Ramos (cell line): ENCODE results near the gene PTGFRN.
"Not testable (repeated sequence)": the region's sequence is repeated elsewhere in the genome, so short reads cannot be mapped to it uniquely, and the experiment has no call there.

ENCODE experiments used
- in situ Hi-C: fragments of 300-500 bp; cut with MboI; formaldehyde crosslinking; loops from one replicate; pipeline ENCODE4 v1.14.3; 2022; ENCODE audit warnings: low sequenced_read_pairs; ENCODE audit not compliant: unreplicated experiment

The PTGFRN gene

DNA sequence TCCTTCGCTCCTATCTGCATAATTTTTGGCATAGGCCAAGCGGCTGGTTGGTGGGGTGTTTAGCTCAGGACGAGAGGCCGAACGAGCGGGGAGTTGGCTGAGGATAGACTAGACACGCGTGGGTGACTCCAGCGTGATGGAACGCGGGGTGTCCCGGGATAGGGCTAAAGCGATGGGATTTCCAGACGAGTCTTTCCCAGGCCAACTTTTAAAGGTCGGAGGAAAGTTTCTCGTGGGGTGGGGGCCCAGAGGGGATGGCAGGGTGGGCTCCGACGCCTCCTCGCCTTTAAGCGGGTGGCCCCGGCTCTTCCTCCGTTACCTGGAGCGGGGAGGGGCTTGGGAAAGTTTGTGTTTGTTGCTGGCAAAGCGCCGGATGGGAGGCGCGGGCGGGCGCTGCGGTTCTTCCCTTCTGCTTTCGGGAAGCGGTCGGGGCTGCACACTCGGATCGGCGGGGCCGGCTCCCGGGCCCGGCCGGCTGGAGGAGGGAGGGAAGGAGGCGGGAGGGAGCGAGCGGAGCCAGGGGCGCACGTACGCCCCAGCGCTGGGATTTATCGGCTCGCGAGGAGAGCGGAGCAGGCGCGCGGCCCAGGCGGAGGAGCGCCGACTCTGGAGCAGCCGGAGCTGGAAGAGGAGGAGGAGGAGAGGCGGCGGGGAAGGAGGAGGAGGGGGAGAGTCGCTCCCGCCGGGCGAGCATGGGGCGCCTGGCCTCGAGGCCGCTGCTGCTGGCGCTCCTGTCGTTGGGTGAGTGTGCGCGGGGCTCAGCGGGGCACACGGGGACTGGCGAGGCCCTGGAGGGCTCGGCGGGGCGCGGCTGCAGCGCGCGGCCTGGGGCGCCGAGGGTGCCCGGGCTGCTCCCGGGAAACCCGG is at the start of gene PTGFRN:
TSS of gene PTGFRN (plus strand) at position 405 of the 867 bp plus-strand sequence. CDS start at position 693, 288 bp downstream.
- in situ Hi-C loops: no loop called here

DNA sequence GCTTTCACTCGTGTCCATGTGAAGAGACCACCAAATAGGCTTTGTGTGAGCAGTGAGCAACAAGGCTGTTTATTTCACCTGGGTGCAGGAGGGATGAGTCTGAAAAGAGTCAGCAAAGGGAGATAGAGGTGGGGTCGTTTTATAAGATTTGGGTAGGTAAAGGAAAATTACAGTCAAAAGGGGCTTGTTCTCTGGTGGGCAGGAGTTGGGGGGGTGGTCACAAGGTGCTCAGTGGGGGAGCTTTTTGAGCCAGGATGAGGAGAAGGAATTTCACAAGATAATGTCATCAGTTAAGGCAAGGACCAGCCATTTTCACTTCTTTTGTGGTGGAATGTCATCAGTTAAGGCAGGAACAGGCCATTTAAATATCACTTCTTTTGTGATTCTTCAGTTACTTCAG is 49.5 kb upstream of the PTGFRN start:
- in situ Hi-C loops: not testable (repeated sequence)

DNA sequence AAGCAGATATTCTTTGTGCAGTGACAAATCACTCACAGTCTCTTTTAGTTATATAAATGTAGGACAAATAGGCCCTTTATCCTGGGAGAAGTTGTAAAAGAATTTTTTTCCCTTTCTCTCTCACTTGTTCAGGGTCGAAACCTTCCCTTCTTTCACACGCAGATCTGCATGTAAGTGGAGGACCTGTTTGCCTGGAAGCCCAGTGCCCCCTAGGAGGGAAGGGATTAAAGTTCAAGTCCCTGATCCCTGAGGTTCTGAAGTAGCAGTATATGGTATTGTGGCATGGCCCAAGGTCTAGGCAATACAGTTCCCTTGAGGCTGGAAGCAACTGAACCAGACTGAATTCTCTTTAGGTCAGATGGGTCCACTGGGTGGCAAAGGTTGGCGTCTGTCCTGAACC is 48.6 kb upstream of the PTGFRN start:
- in situ Hi-C loops: no loop called here

DNA sequence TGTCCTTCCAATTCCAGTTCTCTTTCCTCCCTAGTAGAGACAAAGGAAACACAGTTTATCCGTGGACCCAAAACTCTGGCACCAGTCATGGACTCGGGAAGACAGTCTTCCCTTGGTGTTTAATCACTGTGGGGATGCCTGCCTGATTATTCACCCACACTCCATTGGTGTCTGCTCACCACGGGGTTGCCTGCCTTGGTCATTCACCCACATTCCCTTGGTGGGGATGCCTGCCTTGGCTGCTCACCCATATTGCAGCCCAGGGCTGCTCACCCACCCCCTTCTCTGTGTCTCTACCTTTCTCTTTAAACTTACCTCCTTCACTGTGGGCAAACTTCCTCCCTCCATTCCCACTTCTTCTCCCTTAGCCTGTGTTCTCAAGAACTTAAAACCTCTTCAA is 46.7 kb upstream of the PTGFRN start:
- in situ Hi-C loops: not testable (repeated sequence)

DNA sequence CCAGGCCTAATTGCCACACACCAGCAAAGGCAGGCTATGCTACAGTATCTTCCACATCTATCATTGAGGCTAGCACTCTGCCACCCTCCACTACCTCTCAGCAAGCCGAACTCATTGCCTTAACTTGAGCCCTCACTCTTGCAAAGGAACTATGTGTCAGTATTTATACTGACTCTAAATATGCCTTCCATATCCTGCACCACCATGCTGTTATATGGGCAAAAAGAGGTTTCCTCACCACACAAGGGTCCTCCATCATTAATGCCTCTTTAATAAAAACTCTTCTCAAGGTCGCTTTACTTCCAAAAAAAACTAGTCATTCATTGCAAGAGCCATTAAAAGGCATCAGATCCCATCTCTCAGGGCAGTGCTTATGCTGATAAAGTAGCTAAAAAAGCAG is 43.2 kb upstream of the PTGFRN start:
- in situ Hi-C loops: not testable (repeated sequence)

DNA sequence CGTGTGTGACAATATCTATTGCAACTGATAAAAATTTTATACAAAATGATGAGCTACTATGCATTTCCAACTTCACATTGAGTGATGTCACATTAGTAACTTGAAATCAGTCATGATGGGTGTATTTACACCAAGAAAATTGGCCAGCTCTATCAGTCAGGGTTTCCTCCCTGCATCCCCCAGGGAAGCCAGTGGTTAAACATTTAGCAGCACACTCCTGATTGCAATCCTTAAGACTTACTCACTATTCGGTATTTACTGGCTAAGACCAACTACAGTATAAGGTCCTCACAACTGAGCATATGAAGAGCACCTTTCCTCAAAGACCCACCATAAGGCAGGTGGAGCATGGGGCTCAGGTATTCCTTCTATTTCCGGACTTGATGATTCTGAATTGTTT is 41.3 kb upstream of the PTGFRN start:
- in situ Hi-C loops: no loop called here

DNA sequence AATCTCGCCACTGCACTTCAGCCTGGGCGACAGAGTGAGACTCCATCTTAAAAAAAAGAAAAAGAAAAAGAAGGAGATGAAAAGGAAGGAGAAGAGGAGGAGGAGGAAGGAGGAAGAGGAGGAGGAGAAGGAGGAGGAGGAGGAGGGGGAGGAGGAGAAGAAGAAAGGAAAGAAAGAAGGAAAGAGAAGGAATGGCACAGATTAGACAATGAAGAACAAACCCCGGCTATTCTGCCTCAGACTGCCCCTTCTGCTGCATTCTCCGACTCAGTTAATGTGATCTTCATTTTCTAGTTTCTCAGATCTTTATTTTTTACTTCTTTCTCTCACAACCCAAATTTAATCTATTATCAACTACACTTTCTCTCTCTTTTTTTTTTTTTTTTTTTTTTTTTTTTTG is 40.1 kb upstream of the PTGFRN start:
- in situ Hi-C loops: no loop called here

DNA sequence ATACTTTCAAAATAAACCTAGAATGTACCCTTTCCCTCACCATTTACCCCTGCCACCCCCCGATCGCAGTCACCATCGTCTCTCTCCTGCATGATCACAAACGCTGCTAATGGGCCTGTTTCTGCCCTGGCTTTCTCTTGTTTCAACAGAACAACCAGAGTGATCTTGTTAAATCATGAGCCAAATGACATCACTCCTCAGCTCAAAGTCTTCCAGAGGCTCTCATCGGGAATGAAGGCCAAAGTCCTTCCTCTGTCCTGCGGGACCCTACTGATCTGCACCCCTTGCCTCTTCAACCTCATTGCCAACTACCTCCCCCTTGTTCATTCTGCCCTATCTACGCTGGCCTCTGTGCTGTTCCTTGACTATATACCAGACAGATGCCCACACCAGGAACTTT is 39.4 kb upstream of the PTGFRN start:
- in situ Hi-C loops: no loop called here

DNA sequence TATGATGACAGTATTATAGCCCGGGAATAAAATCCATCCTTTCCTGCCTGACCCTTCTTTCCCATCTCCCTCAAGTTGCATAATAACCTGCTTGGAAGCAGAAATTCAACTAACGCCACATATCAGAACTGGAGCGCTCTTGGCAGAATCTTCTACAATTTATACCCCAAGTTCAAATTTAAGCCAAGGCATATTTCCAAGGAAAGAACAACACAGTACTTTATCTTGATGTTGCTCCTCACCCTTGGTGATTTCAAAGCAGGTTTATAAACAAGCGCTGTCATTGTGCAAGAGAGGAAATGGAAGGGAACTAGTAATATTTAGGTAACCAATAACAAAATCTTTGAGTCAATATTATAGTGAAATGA is 38.0 kb upstream of the PTGFRN start:
- in situ Hi-C loops: no loop called here

DNA sequence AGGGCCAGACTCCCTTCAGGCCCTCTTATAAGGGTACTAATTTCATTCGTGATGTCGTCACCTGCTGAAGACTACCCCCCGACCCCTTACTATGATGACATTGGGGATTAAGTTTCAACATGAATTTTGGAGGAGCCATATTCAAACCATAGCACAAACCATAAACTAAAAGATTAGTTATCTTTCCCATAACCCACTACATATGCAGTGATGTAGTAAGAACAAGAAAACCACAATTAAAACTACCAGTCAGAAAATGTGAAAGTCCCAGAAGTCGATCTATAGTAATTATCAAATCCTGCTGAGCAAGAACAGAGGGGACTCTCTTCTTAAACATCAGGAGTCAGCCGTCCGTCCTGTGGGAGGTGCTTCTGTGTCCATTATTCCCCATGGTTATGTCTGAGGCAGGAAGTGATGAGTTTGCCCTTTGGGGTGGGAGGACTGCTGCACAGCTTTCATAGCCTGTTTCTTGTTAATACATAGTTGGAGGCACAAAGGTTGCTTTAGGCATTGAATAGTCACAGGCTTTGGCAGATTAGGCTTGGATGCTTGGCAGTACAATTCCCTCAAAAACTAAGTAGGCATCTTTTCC is 35.9 kb upstream of the PTGFRN start:
- in situ Hi-C loops: no loop called here

DNA sequence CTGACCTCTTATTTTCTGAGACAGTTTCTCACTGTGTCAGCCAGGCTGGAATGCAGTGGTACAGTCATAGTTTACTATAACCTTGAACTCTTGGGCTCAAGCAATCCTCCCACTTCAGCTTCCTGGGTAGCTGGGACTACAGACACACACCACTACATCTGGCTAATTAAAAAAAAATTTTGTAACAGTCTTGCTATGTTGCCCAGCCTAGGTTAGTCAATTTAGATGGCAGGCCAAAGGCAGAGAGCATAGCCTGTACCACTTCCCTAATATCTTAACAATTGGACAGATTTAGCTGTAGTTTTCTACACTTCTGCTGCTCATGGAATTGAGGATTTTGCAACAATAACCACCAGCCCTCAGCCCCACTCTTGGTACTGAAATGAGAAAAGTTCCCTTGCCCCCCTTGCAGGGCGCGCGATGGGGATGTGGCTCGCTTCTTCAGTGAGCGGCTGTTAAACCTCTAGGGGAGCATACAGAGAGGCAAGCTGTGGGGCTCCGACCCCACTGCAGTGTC is 34.9 kb upstream of the PTGFRN start:
- in situ Hi-C loops: no loop called here

DNA sequence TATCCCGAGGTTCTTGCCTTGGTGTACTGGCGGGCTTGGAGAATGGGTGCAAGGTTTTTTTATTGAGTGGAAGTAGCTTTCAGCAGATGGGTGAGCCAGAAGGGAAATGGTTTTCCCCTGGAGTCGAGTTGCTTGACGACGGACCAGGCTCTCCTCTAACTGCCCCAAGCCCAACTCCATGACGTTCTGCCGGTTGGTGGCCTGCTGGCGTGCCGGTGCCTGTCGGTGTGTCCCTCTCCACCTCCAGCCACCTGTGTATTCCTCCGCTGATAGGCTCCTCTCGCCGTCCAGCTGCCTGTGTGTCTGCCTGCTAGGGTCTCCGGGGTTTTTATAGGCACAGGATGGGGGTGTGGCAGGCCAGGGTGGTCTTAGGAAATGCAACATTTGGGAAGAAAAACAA is 34.3 kb upstream of the PTGFRN start:
- in situ Hi-C loops: no loop called here

DNA sequence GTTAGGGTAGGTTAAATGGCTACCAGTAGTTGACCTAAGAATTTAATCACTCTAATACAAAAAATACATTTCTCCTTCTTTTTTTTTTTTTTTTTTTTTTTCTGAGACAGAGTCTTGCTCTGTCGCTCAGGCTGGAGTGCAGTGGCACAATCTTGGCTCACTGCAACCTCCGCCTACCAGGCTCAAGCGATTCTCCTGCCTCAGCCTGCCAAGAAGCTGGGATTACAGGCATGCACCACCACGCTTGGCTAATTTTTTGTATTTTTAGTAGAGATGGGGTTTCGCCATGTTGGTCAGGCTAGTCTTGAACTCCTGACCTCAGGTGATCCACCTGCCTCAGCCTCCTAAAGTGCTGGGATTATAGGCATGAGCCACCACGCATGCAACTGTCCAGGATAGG is 33.8 kb upstream of the PTGFRN start:
- in situ Hi-C loops: not testable (repeated sequence)

DNA sequence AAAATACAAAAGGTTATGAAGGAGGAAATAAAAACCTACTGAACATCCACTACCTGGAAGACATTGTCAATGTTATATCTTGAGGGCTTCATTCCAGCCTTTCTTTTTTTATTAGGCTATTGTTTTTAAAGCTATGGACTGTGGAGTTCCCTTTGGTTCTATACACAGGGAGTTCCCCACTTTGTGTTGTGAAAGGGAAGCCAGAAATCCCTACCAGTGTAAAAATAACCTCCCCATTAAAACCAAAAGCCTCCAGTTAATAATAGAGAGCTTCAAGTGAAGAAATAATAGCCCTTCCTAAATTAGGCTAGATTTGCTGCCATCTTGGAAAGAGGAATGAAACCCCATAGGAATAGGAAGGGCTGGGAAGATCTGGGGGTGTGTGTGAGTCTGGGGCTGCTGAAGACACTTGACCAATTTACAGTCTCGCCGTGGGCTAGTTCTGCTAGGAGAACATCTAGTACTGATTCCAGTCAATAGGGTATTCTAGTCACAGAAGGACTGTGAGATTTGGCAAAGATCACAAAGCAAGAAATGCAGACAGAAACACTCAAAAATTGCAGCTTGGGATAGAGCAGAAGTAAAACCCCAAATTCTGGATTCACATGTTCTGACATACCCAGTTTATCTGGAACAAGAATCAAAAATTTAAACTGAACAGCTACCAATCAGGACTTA is 32.4 kb upstream of the PTGFRN start:
- in situ Hi-C loops: no loop called here

DNA sequence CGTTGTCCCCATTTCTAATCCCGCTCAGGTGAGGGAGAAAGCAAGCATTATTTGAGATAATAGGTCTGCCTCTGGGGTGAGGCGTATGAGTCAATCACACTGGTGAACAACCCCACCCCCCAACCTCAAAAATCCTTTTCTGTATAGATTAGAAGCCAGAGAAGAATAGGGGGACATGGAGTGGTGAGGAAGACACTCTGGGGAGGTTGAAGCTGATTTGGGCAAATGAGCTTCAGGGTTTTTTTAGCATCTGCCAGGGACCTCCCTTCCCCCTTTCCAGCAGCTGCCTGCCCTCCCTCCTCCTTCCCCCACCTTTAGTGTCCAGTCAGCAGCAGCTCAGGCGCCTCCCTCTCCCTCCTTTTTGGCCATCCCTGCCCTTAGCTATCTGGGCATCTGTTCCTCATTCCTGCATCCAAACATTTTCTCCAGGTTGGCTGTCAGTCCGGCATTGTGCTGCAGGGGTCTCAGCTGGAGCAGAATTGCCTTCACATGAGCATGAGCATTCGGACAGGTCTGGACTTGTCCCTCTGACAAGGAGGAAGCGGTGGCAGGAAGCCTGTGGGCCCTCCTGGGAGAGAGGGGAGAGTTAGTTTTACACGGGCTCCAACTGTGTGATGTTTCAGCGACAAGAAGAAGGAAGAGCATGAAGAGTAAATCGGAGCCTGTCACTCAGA is 30.8 kb upstream of the PTGFRN start:
- in situ Hi-C loops: no loop called here

DNA sequence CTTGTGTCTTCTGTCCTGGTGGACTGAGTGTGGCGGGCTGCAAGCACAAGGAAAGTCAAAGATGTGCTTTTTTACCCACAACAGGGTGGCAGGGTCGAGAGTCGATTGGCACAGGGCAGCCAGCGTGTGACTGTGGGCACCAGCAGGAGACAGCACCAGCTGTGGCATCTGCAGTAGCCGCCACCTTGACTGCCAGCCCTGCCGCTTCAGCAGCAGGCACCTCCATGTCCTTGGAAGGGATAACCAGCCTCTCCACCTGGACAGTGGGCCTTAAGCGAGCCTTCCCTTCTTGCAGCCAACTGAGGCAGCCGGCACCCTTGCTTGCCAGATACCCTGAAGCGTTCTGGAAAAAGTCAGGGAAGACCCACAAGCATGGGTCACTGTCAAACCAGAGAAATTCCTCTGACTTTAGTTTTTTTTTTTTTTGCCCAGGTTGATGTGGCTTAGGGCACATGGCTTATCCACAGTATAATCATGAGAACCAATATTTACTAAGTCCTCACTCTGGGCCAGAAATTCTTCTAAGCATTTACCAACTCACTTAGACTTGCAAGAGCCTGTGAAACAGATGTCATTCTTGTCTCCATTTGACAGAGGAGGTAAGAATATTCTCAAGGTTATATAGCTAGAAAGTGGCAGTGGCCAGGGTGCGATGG is 30.1 kb upstream of the PTGFRN start:
- in situ Hi-C loops: no loop called here

DNA sequence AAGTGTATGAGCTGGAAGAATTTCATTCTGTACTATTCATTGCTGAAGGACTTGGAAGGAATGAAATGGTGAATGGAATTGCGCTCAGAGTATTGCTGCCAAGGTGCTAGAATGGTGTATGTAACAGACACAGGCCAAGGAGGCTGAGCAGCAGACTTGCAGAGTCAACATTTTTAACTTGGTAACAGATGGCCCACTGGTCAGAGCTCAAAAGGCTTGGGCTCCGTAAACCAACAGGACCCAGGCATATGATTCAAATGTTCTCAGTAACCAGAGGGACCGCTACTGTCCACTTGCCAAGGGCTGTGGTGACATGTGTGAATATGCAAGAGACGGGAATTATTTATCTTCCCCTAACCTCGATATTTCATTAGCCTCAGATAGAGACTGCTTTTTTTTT is 28.8 kb upstream of the PTGFRN start:
- in situ Hi-C loops: no loop called here

DNA sequence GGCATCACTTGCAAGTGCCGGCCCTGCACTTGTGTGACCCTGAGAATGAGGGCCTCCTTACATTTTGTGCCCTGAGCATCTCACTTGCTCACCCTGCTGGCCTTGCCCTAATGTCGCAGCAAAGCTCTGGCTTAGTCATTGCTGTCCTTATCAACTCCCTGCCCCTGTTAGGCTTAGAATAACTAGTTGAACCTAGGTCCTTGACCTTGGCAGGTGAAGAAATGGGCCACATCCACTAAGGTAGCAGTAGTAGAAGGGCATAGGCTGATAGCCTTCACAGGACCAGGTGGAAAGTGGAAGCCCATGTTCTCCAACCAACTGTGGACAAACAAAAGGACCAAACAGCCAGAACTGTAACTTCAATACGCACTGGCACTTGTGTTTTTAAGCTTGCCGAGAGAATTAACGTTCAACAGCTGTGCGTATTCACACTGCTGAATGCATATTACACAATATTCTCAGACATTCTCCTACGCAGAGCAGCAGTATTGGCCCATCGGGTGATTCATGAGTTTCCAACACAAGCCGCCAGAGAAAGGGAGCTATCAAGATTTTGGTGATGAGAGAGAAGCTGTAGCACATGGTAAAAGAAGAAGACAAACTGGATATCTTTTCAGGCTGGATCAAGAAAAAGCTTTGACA is 27.7 kb upstream of the PTGFRN start:
- in situ Hi-C loops: no loop called here

DNA sequence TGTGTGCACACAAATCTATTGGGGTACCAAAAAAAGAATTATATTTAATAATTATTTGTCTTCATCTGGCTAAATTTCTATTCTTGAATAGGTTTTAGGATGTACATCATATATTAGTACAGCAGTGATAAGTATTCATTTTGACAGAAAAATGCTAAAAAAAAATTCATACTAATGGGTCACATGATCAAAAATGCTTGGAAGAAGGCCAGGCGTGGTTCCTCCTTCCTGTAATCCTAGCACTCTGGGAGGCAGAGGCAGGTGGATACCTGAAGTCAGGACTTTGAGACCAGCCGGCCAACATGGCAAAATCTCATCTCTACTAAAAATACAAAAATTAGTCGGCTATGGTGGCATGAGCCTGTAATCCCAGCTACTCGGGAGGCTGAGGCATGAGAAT is 26.9 kb upstream of the PTGFRN start:
- in situ Hi-C loops: no loop called here
